ENCODE results near the gene MAPT.

The MAPT gene

GRCh38 chr17:46010597-46011186, 116.3 kb downstream of the MAPT start:
- H3K9me2 ChIP-seq (replicated peaks; ENCODE audit: control insufficient read depth, low read length): no peaks in the 10 kb centered on the region
- no peaks in the 10 kb centered on the region for H3K79me2 ChIP-seq (ENCODE audit: control insufficient read depth, low read length)
- H3K27me3 ChIP-seq (ENCODE audit: control insufficient read depth, low read length): peaks cover 5% of the 10 kb centered on the region
- H3K4me3 ChIP-seq (ENCODE audit: low read length): no peak overlapping the region
- no peak overlapping the region for H3K4me2 ChIP-seq (ENCODE audit: low read length)
- H4K20me1 ChIP-seq (ENCODE audit: control insufficient read depth, insufficient read depth, low read depth, low read length): no peaks in the 10 kb centered on the region
- no peaks in the 10 kb centered on the region for H3K36me3 ChIP-seq (ENCODE audit: control insufficient read depth, low read length)
- no peaks in the 10 kb centered on the region for H3K9me3 ChIP-seq (ENCODE audit: control insufficient read depth, insufficient read depth, low read length)
- no peak overlapping the region for H3K27ac ChIP-seq (ENCODE audit: low read depth, low read length)
- no peaks in the 10 kb centered on the region for H3F3A ChIP-seq (ENCODE audit: control insufficient read depth, insufficient read depth)
- H3K4me1 ChIP-seq (ENCODE audit: control insufficient read depth, low read length): no peaks in the 10 kb centered on the region
- TF ChIP-seq EZH2phosphoT487 (IDR thresholded peaks at IDR 0.05; ENCODE audit: borderline replicate concordance, low read length): no peak
- TF ChIP-seq, protein P1, sequence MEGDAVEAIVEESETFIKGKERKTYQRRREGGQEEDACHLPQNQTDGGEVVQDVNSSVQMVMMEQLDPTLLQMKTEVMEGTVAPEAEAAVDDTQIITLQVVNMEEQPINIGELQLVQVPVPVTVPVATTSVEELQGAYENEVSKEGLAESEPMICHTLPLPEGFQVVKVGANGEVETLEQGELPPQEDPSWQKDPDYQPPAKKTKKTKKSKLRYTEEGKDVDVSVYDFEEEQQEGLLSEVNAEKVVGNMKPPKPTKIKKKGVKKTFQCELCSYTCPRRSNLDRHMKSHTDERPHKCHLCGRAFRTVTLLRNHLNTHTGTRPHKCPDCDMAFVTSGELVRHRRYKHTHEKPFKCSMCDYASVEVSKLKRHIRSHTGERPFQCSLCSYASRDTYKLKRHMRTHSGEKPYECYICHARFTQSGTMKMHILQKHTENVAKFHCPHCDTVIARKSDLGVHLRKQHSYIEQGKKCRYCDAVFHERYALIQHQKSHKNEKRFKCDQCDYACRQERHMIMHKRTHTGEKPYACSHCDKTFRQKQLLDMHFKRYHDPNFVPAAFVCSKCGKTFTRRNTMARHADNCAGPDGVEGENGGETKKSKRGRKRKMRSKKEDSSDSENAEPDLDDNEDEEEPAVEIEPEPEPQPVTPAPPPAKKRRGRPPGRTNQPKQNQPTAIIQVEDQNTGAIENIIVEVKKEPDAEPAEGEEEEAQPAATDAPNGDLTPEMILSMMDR (IDR thresholded peaks at IDR 0.05; ENCODE audit: low read depth, low read length, poor library complexity, severe bottlenecking): no peak

- no peak for TF ChIP-seq EZH2phosphoT487 (IDR thresholded peaks at IDR 0.05; ENCODE audit: borderline replicate concordance, low read length)
- TF ChIP-seq, protein P1 (IDR thresholded peaks at IDR 0.05; ENCODE audit: low read depth, low read length, poor library complexity, severe bottlenecking): no peak
- H3K79me2 ChIP-seq (ENCODE audit: control insufficient read depth, low read length): no peaks in the 10 kb centered on the region
- H3K27ac ChIP-seq (ENCODE audit: low read depth, low read length): no peak overlapping the region
- H3K36me3 ChIP-seq (ENCODE audit: control insufficient read depth, low read length): no peaks in the 10 kb centered on the region
- no peaks in the 10 kb centered on the region for H3K9me3 ChIP-seq (ENCODE audit: control insufficient read depth, insufficient read depth, low read length)
- no peaks in the 10 kb centered on the region for H3K9me2 ChIP-seq (replicated peaks; ENCODE audit: control insufficient read depth, low read length)
- no peak overlapping the region for H3K4me2 ChIP-seq (ENCODE audit: low read length)
- H3K4me3 ChIP-seq (ENCODE audit: low read length): no peak overlapping the region
- peaks cover 5% of the 10 kb centered on the region for H3K27me3 ChIP-seq (ENCODE audit: control insufficient read depth, low read length)
- no peaks in the 10 kb centered on the region for H3K4me1 ChIP-seq (ENCODE audit: control insufficient read depth, low read length)
- no peaks in the 10 kb centered on the region for H4K20me1 ChIP-seq (ENCODE audit: control insufficient read depth, insufficient read depth, low read depth, low read length)
- no peaks in the 10 kb centered on the region for H3F3A ChIP-seq (ENCODE audit: control insufficient read depth, insufficient read depth)
Measured at GRCh38 chr17:46011711-46012505, 117.6 kb downstream of the MAPT start.

- H3F3A ChIP-seq (ENCODE audit: control insufficient read depth, insufficient read depth): no peaks in the 10 kb centered on the region
- H3K79me2 ChIP-seq (ENCODE audit: control insufficient read depth, low read length): no peaks in the 10 kb centered on the region
- no peak overlapping the region for H3K27ac ChIP-seq (ENCODE audit: low read depth, low read length)
- H3K36me3 ChIP-seq (ENCODE audit: control insufficient read depth, low read length): no peaks in the 10 kb centered on the region
- no peak for TF ChIP-seq EZH2phosphoT487 (IDR thresholded peaks at IDR 0.05; ENCODE audit: borderline replicate concordance, low read length)
- TF ChIP-seq, protein P1 (IDR thresholded peaks at IDR 0.05; ENCODE audit: low read depth, low read length, poor library complexity, severe bottlenecking): no peak
- H3K27me3 ChIP-seq (ENCODE audit: control insufficient read depth, low read length): peaks cover 5% of the 10 kb centered on the region
- H3K4me1 ChIP-seq (ENCODE audit: control insufficient read depth, low read length): no peaks in the 10 kb centered on the region
- no peak overlapping the region for H3K4me2 ChIP-seq (ENCODE audit: low read length)
- H3K9me2 ChIP-seq (replicated peaks; ENCODE audit: control insufficient read depth, low read length): no peaks in the 10 kb centered on the region
- no peak overlapping the region for H3K4me3 ChIP-seq (ENCODE audit: low read length)
- no peaks in the 10 kb centered on the region for H4K20me1 ChIP-seq (ENCODE audit: control insufficient read depth, insufficient read depth, low read depth, low read length)
- H3K9me3 ChIP-seq (ENCODE audit: control insufficient read depth, insufficient read depth, low read length): no peaks in the 10 kb centered on the region
Measured at GRCh38 chr17:46012506-46013079, 118.2 kb downstream of the MAPT start.
